GM19023 (cell line): ENCODE results near the gene HOXA6.

ENCODE experiments used
- ATAC-seq: cut with Tn5 transposase; IDR thresholded peaks from one replicate; pipeline ENCODE4 v1.9.1; 2021; ENCODE audit warnings: mild to moderate bottlenecking, moderate library complexity; ENCODE audit not compliant: unreplicated experiment

The HOXA6 gene

GRCh38 chr7:27173956-27174873, 26.6 kb upstream of the HOXA6 start, which contains the start of gene HOXA10:
HOXA10 (minus strand) TSS chr7:27174320; CDS start chr7:27174306, 14 bp downstream.
- no peak for ATAC-seq

GRCh38 chr7:27173511-27173955, 26.0 kb upstream of the HOXA6 start:
- no peak for ATAC-seq

- no peak for ATAC-seq
Observed at GRCh38 chr7:27172823-27173510, 25.4 kb upstream of the HOXA6 start.

- ATAC-seq = no peak
Observed at GRCh38 chr7:27172315-27172774, 24.8 kb upstream of the HOXA6 start.

GRCh38 chr7:27171637-27172314, 24.2 kb upstream of the HOXA6 start:
- ATAC-seq = no peak

GRCh38 chr7:27171325-27171636, 23.7 kb upstream of the HOXA6 start:
- no peak for ATAC-seq

GRCh38 chr7:27170426-27171324, 23.1 kb upstream of the HOXA6 start:
- no peak for ATAC-seq

GRCh38 chr7:27169658-27170425, 22.3 kb upstream of the HOXA6 start:
- no peak for ATAC-seq

GRCh38 chr7:27168265-27168947, 20.8 kb upstream of the HOXA6 start:
- no peak for ATAC-seq

GRCh38 chr7:27167916-27168264, 20.3 kb upstream of the HOXA6 start:
- ATAC-seq = no peak

GRCh38 chr7:27166531-27167505, 19.2 kb upstream of the HOXA6 start:
- ATAC-seq = no peak

- no peak for ATAC-seq
Observed at GRCh38 chr7:27165996-27166530, 18.5 kb upstream of the HOXA6 start.

- ATAC-seq = no peak
Observed at GRCh38 chr7:27165089-27165995, 17.8 kb upstream of the HOXA6 start, which contains the start of gene HOXA9. HOXA9 (minus strand) TSS chr7:27165537; CDS start chr7:27165457, 80 bp downstream.

GRCh38 chr7:27164367-27165088, 17.0 kb upstream of the HOXA6 start:
- no peak for ATAC-seq

GRCh38 chr7:27164045-27164366, 16.4 kb upstream of the HOXA6 start:
- ATAC-seq = no peak
